ENCODE data around the gene TUBB3.
"Not testable (repeated sequence)": the region's sequence is repeated elsewhere in the genome, so short reads cannot be mapped to it uniquely, and the experiment has no call there.

TUBB3 gene

DNA sequence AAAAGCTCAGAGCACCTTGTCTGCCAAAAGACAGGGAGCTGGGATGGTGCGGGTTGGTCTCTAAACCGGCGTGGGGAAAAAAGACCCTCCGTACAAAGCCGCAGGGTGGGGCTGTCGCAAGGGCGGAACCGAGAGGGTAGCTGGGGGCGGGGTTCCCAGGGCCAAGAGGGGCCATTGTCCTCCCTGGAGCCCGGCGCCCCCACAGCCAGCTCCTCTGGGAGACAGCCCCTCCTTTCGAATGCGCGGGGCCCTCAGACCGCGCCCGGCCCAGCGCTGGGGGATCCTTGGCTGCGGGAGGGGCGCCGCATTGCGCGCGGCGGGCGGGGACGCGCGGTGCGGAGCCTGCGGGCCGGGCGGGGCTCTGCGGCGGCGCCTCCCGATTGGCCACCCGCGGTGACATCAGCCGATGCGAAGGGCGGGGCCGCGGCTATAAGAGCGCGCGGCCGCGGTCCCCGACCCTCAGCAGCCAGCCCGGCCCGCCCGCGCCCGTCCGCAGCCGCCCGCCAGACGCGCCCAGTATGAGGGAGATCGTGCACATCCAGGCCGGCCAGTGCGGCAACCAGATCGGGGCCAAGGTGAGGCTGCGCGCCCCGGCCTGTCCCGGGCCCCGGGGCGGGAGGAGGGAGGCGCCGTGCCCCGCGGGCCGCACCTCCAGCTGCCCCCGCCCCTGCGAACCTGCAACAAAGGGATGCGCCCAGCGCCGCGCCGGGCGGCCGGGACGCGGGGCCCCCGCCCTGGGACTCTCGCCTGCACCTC, at the start of gene TUBB3:
Gene TUBB3, plus strand, starts transcription at position 459 of the 756 bp plus-strand sequence. Its CDS starts 60 bp downstream, at position 519.
- H3K9ac ChIP-seq (ENCODE audit: low read depth in 1 of 2, low read length in 2 of 2), result peak within 1 kb of the TSS; percentile 36 to 41
- peaks cover 2 to 22% of the 10 kb centered on the region in 2 donors for H3K4me1 ChIP-seq (ENCODE audit: control insufficient read depth in 2 of 2, insufficient read depth in 2 of 2, low read length in 2 of 2)
- no peaks in the 10 kb centered on the region for H3K9me3 ChIP-seq (ENCODE audit: control insufficient read depth in 2 of 2, low read length in 2 of 2)
- peak within 1 kb of the TSS; percentile 69 to 74 for H3K27ac ChIP-seq (ENCODE audit: low read depth in 2 of 2, low read length in 2 of 2)
- peak within 1 kb of the TSS; percentile 38 to 69 for H3K4me3 ChIP-seq (ENCODE audit: low read length in 2 of 2)
- peaks cover 23% of the 10 kb centered on the region in 2 donors for H3K27me3 ChIP-seq (ENCODE audit: control insufficient read depth in 2 of 2, insufficient read depth in 2 of 2, low read length in 2 of 2)
- H3K36me3 ChIP-seq (ENCODE audit: control insufficient read depth in 2 of 2, insufficient read depth in 2 of 2, low read length in 2 of 2), result no peaks in the 10 kb centered on the region

DNA sequence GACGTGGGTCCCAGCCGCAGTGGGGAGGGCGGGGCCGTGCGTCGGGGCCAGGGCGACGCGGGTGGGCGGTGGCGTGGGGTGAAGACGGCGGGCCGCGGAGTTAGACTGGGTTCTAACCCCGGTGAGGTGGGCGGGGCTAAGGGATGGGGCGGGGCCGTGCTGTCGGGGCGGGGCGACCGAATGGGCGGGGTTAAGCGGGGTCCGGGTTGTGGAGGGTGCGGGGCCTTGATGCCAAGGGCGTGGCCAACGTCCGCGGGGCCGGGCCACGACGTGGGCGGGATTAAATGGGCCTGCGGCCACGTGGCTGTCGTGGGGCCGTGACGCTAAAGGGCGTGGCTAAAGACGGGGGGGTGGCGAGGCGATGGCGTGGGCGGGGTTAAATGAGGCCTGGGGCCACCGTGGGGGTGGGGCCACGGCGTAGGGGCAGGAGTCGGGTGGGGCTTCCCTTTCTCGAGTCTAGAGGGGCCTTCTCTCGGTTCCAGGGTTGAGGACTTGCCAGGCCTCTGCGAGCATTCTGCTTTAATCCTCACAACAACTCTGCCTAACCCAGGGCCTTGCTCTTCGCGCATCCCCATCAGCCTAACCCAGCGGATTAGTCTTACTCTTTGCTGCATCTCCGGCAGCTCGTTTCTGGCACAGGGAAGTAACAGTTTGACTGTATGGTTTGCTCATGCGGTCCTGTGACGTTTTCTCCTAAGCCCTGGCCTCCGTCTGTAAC, 49.0 kb upstream of the TUBB3 start:
- no peaks in the 10 kb centered on the region for H3K9me3 ChIP-seq (ENCODE audit: control insufficient read depth in 2 of 2, low read length in 2 of 2)
- peak overlapping the region; percentile 49 to 98 for H3K9ac ChIP-seq (ENCODE audit: low read depth in 1 of 2, low read length in 2 of 2)
- peak overlapping the region; percentile 100 for H3K27ac ChIP-seq (ENCODE audit: low read depth in 2 of 2, low read length in 2 of 2)
- H3K4me3 ChIP-seq (ENCODE audit: low read length in 2 of 2), result peak overlapping the region; percentile 65 to 92
- no peaks in the 10 kb centered on the region for H3K27me3 ChIP-seq (ENCODE audit: control insufficient read depth in 2 of 2, insufficient read depth in 2 of 2, low read length in 2 of 2)
- peaks cover 11 to 18% of the 10 kb centered on the region in 2 donors for H3K4me1 ChIP-seq (ENCODE audit: control insufficient read depth in 2 of 2, insufficient read depth in 2 of 2, low read length in 2 of 2)
- peaks cover 7 to 29% of the 10 kb centered on the region in 2 donors for H3K36me3 ChIP-seq (ENCODE audit: control insufficient read depth in 2 of 2, insufficient read depth in 2 of 2, low read length in 2 of 2)

DNA sequence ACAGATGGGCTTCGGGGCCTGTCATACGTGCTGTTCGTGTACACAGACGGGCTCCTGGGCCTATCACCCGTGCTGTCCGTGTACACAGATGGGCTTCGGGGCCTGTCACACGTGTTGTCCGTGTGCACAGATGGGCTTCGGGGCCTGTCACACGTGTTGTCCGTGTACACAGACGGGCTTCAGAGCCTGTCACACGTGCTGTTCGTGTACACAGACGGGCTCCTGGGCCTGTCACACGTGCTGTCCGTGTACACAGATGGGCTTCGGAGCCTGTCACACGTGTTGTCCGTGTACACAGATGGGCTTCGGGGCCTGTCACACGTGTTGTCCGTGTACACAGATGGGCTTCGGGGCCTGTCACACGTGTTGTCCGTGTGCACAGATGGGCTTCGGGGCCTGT, 44.0 kb upstream of the TUBB3 start:
- peaks cover 33 to 49% of the 10 kb centered on the region in 2 donors for H3K36me3 ChIP-seq (ENCODE audit: control insufficient read depth in 2 of 2, insufficient read depth in 2 of 2, low read length in 2 of 2)
- not testable (repeated sequence) for H3K9ac ChIP-seq (ENCODE audit: low read depth in 1 of 2, low read length in 2 of 2); H3K4me1 ChIP-seq (ENCODE audit: control insufficient read depth in 2 of 2, insufficient read depth in 2 of 2, low read length in 2 of 2)

DNA sequence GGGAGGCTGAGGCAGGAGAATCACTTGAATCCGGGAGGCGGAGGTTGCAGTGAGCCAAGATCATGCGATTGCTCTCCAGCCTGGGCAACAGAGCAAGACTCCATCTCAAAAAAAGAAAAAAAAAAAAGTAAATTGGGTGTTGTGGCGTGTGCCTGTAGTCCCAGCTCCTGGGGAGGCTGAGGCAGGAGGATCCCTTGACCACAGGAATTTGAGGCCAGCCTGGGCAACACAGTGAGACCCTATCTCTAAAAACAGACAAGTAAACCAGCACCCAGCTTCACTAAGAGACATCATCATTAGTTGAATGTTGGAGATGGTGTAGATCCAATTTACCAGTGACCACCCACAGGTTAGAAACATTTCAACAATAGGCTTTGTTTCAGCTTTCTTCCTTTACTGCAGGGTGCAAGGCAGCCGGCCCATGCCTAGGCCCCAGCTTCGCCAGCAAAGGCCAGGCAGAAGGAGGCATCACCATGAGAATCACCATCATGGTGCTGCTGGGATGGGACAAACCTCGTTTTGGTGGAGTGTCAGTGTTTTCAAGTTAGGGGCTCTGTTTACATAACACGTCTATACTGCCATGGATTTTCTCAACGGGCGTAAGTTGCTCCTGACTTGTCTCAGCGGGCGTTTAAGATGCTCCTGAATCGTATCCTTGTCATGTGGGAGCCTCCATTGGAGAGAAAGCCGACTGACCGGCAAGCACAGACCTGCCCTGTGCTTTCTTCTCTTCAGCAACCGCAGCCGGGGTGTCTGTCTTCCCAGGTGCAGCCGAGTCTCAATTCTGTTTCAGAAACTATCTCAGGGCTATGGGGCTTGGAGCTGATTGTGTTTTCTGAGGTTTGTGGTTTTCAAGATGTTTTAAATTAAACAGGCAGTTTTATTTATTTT, 42.4 kb upstream of the TUBB3 start:
- Histone ChIP-seq H3K27ac (ENCODE audit: low read depth in 2 of 2, low read length in 2 of 2) (no peak overlapping the region), H3K4me3 (ENCODE audit: low read length in 2 of 2) (no peak overlapping the region), H3K4me1 (ENCODE audit: control insufficient read depth in 2 of 2, insufficient read depth in 2 of 2, low read length in 2 of 2) (no peaks in the 10 kb centered on the region), H3K36me3 (ENCODE audit: control insufficient read depth in 2 of 2, insufficient read depth in 2 of 2, low read length in 2 of 2) (peaks cover 44 to 54% of the 10 kb centered on the region in 2 donors), H3K9ac (ENCODE audit: low read depth in 1 of 2, low read length in 2 of 2) (no peak overlapping the region), H3K27me3 (ENCODE audit: control insufficient read depth in 2 of 2, insufficient read depth in 2 of 2, low read length in 2 of 2) (no peaks in the 10 kb centered on the region), H3K9me3 (ENCODE audit: control insufficient read depth in 2 of 2, low read length in 2 of 2) (no peaks in the 10 kb centered on the region)

More for the DNA sequence above, 44.0 kb upstream of the TUBB3 start:
- not testable (repeated sequence) for H3K27ac ChIP-seq (ENCODE audit: low read depth in 2 of 2, low read length in 2 of 2); H3K27me3 ChIP-seq (ENCODE audit: control insufficient read depth in 2 of 2, insufficient read depth in 2 of 2, low read length in 2 of 2); H3K4me3 ChIP-seq (ENCODE audit: low read length in 2 of 2); H3K9me3 ChIP-seq (ENCODE audit: control insufficient read depth in 2 of 2, low read length in 2 of 2)

DNA sequence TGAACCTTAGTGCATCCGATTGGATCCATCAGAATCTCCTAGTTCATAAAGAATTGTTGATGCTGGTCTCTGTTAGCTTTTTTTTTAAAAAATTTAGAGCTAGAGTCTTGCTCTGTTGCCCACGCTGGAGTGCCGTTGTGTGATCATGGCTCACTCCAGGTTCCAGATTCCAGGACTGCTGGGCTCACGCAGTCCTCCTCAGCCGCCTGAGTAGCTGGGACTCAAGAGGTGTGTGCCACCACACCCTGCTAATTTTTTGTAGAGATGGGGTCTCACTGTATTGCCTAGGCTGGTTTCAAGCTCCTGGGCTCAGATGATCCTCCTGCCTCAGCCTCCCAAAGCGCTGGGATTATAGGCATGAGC, 41.8 kb upstream of the TUBB3 start:
- H3K9me3 ChIP-seq (ENCODE audit: control insufficient read depth in 2 of 2, low read length in 2 of 2), result no peaks in the 10 kb centered on the region
- peaks cover 44 to 49% of the 10 kb centered on the region in 2 donors for H3K36me3 ChIP-seq (ENCODE audit: control insufficient read depth in 2 of 2, insufficient read depth in 2 of 2, low read length in 2 of 2)
- H3K4me3 ChIP-seq (ENCODE audit: low read length in 2 of 2), result no peak overlapping the region
- no peak overlapping the region for H3K27ac ChIP-seq (ENCODE audit: low read depth in 2 of 2, low read length in 2 of 2)
- H3K27me3 ChIP-seq (ENCODE audit: control insufficient read depth in 2 of 2, insufficient read depth in 2 of 2, low read length in 2 of 2), result no peaks in the 10 kb centered on the region
- H3K4me1 ChIP-seq (ENCODE audit: control insufficient read depth in 2 of 2, insufficient read depth in 2 of 2, low read length in 2 of 2), result no peaks in the 10 kb centered on the region
- no peak overlapping the region for H3K9ac ChIP-seq (ENCODE audit: low read depth in 1 of 2, low read length in 2 of 2)

DNA sequence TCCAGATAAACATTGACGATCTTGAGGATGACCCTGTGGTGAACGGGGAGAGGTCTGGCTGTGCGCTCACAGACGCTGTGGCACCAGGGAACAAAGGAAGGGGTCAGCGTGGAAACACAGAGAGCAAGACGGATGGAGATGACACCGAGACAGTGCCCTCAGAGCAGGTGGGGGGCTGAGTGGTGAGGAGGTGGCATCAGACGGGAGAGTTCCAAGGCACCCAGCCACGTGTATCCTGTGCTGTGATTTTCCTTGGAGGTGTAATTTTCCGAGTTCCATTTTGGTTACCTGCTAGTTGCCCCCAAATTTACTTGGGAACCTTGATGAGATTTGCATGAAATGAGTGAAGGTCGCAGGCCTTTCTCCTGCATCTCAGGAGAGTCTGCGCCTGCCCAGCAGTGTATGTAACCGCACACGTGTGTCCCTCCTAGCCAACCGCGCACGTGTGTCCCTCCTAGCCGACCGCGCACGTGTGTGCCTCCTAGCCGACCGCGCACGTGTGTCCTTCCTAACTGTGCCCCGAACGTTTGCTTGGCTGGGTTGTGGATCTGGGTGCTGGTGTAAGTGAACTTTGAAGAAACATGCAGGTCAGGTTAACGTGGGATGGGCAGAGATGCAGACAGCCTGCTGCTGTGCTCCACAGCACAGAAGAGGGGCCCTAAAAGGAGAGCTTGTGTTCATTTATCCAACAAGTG, 39.6 kb upstream of the TUBB3 start:
- Histone ChIP-seq H3K9me3 (ENCODE audit: control insufficient read depth in 2 of 2, low read length in 2 of 2) (no peaks in the 10 kb centered on the region), H3K27ac (ENCODE audit: low read depth in 2 of 2, low read length in 2 of 2) (no peak overlapping the region), H3K27me3 (ENCODE audit: control insufficient read depth in 2 of 2, insufficient read depth in 2 of 2, low read length in 2 of 2) (no peaks in the 10 kb centered on the region), H3K4me1 (ENCODE audit: control insufficient read depth in 2 of 2, insufficient read depth in 2 of 2, low read length in 2 of 2) (no peaks in the 10 kb centered on the region), H3K9ac (ENCODE audit: low read depth in 1 of 2, low read length in 2 of 2) (no peak overlapping the region), H3K36me3 (ENCODE audit: control insufficient read depth in 2 of 2, insufficient read depth in 2 of 2, low read length in 2 of 2) (peaks cover 57 to 62% of the 10 kb centered on the region in 2 donors), H3K4me3 (ENCODE audit: low read length in 2 of 2) (no peak overlapping the region)

DNA sequence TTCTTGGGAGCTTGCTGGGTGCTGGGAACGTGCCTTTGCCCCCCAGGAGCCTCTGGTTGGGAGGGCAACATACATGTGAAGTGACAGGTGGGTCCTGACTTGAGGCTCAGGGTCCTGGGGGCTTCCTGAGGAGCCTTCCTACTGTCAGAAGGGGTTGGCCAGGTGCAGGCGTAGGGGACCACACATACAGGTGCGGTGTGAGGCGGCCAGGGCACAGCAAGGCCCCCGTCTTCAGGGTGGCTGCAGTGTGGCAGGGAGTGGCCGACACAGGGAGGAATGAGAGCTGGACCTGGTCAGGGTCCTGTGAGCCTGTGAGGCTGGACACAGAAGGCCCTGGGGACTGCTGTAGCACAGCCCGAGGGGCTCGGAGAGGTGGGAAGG, 39.1 kb upstream of the TUBB3 start:
- no peak overlapping the region for H3K4me3 ChIP-seq (ENCODE audit: low read length in 2 of 2)

DNA sequence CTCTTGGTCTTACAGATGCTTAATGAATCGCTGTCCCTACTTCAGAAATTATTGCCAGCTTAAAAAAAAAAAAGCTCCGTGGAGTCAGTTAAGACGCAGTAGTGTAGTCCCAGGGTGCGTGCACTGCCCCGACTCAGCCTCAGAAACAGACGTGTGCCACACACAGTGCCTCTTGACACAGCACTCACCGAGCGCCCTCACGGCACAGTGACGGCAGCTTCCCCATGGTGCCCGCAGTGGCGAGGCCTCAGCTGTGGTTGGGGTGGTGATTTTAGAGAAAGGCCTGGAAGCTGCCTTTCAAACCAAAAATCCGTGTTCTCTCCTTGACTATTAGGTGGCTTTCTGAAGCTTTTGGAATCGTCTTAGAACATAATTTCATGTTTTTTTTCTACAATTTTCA, 35.9 kb upstream of the TUBB3 start:
- Histone ChIP-seq H3K9me3 (ENCODE audit: control insufficient read depth in 2 of 2, low read length in 2 of 2) (no peaks in the 10 kb centered on the region), H3K4me1 (ENCODE audit: control insufficient read depth in 2 of 2, insufficient read depth in 2 of 2, low read length in 2 of 2) (no peaks in the 10 kb centered on the region), H3K27ac (ENCODE audit: low read depth in 2 of 2, low read length in 2 of 2) (no peak overlapping the region), H3K9ac (ENCODE audit: low read depth in 1 of 2, low read length in 2 of 2) (no peak overlapping the region), H3K27me3 (ENCODE audit: control insufficient read depth in 2 of 2, insufficient read depth in 2 of 2, low read length in 2 of 2) (no peaks in the 10 kb centered on the region), H3K4me3 (ENCODE audit: low read length in 2 of 2) (no peak overlapping the region), H3K36me3 (ENCODE audit: control insufficient read depth in 2 of 2, insufficient read depth in 2 of 2, low read length in 2 of 2) (peaks cover 63% of the 10 kb centered on the region in 2 donors)

More for the DNA sequence above, 39.1 kb upstream of the TUBB3 start:
- H3K36me3 ChIP-seq (ENCODE audit: control insufficient read depth in 2 of 2, insufficient read depth in 2 of 2, low read length in 2 of 2), result peaks cover 51 to 58% of the 10 kb centered on the region in 2 donors
- no peak overlapping the region for H3K27ac ChIP-seq (ENCODE audit: low read depth in 2 of 2, low read length in 2 of 2)
- no peak overlapping the region for H3K9ac ChIP-seq (ENCODE audit: low read depth in 1 of 2, low read length in 2 of 2)
- H3K4me1 ChIP-seq (ENCODE audit: control insufficient read depth in 2 of 2, insufficient read depth in 2 of 2, low read length in 2 of 2), result no peaks in the 10 kb centered on the region
- no peaks in the 10 kb centered on the region for H3K27me3 ChIP-seq (ENCODE audit: control insufficient read depth in 2 of 2, insufficient read depth in 2 of 2, low read length in 2 of 2)
- H3K9me3 ChIP-seq (ENCODE audit: control insufficient read depth in 2 of 2, low read length in 2 of 2), result no peaks in the 10 kb centered on the region

DNA sequence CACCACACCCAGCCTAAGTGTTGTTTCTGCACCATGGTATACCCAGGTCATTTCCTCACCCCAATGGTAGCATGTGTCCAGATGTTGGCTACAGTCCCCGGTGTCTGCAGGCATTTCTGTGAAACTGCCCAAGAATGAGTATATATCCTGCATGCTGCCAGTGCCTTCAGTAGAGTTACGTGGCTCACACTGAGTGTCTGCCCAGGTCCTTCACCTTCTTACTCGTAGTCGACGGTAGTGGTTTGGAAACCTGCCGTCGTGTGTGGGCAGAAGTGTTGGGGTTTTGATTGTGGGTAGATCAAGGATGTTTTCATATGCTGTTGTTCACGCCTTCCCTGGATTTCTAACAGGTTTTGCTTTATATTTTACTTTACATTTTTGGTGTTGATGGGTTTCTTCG, 32.9 kb upstream of the TUBB3 start:
- no peak overlapping the region for H3K4me3 ChIP-seq (ENCODE audit: low read length in 2 of 2)
- no peak overlapping the region for H3K27ac ChIP-seq (ENCODE audit: low read depth in 2 of 2, low read length in 2 of 2)
- H3K9me3 ChIP-seq (ENCODE audit: control insufficient read depth in 2 of 2, low read length in 2 of 2), result no peaks in the 10 kb centered on the region
- H3K9ac ChIP-seq (ENCODE audit: low read depth in 1 of 2, low read length in 2 of 2), result no peak overlapping the region
- H3K4me1 ChIP-seq (ENCODE audit: control insufficient read depth in 2 of 2, insufficient read depth in 2 of 2, low read length in 2 of 2), result no peaks in the 10 kb centered on the region
- H3K36me3 ChIP-seq (ENCODE audit: control insufficient read depth in 2 of 2, insufficient read depth in 2 of 2, low read length in 2 of 2), result peaks cover 62 to 68% of the 10 kb centered on the region in 2 donors
- no peaks in the 10 kb centered on the region for H3K27me3 ChIP-seq (ENCODE audit: control insufficient read depth in 2 of 2, insufficient read depth in 2 of 2, low read length in 2 of 2)

Measured in mucosa of rectum (tissue), 2 donors.